A549 (cell line): ENCODE data around the gene ESYT2. TPM values are rescaled to one million over a fixed set of nuclear protein-coding genes. Genes with fewer than 3 reads are reported as not detected.

Experiments
- ATAC-seq, 2 experiments: fragments of 200-7000 bp in 1 of 2; fragments of >200 bp in 1 of 2; cut with Nextera tagmentation in 1 of 2; cut with Tn5 transposase in 1 of 2; 3 replicates each; pipeline versions ENCODE4 v1.8.0 to v1.9.1; 2018 to 2020; ENCODE audit warnings: mild to moderate bottlenecking in 1 of 2, moderate library complexity in 1 of 2
- CTCF ChIA-PET: fragments of 300-600 bp; sonication (Branson Sonifier 250); formaldehyde crosslinking; extraction: SDS; loops from one replicate; lab custom pipeline; 2021; ENCODE audit warnings: antibody characterized with exemption, inconsistent platforms; lab: Yijun Ruan, JAX
- POLR2A ChIA-PET: fragments of 350-600 bp; formaldehyde crosslinking; extraction: SDS; loops from one replicate; lab custom pipeline; 2021; ENCODE audit warnings: antibody characterized with exemption, inconsistent platforms; lab: Yijun Ruan, JAX
- DNase-seq, 2 experiments: peaks; one replicate each; pipeline versions ENCODE4 v3.0.0 to v3.0.0-alpha.2; 2011 to 2016; ENCODE audit warnings: low read depth in 1 of 2, low spot score in 1 of 2
- FAIRE-seq: peaks from 2 replicates; lab custom pipeline; 2011; peaks lifted over from hg19 to GRCh38; lab: Jason Lieb, UNC
- H3K27ac ChIP-seq, 2 experiments: fragments of >200 bp; sonication (Bioruptor Twin); formaldehyde crosslinking; 3 replicates each; pipeline ENCODE4 v1.5.1; 2016 to 2017
- H3K4me1 ChIP-seq: fragments of >200 bp; sonication (Bioruptor Twin); formaldehyde crosslinking; 3 replicates; pipeline ENCODE4 v1.6.1; 2016
- H3K4me2 ChIP-seq: fragments of >200 bp; sonication (Bioruptor Twin); formaldehyde crosslinking; 3 replicates; pipeline ENCODE4 v1.6.1; 2016
- H3K4me3 ChIP-seq: fragments of >200 bp; sonication (Bioruptor Twin); formaldehyde crosslinking; 3 replicates; pipeline ENCODE4 v1.5.1; 2016
- H3K9me3 ChIP-seq: fragments of >200 bp; sonication (Bioruptor Twin); formaldehyde crosslinking; 3 replicates; pipeline ENCODE4 v1.6.1; 2016
- CEBPB ChIP-seq, 2 experiments: fragments of >200 bp in 1 of 2; sonication (Bioruptor Twin) in 1 of 2; formaldehyde crosslinking in 1 of 2; IDR thresholded peaks; 2 replicates each; pipeline ENCODE4 v1.6.1; 2012 to 2016
- EP300 ChIP-seq, 2 experiments: fragments of >200 bp; sonication (Bioruptor Twin); formaldehyde crosslinking; IDR thresholded peaks; 2 replicates in 1 of 2; 3 replicates in 1 of 2; pipeline ENCODE4 v1.6.1; 2016 to 2017
- FOSB ChIP-seq: fragments of 250-450 bp; sonication (Bioruptor Pico); IDR thresholded peaks from 2 replicates; pipeline ENCODE4 v1.5.0; 2020; ENCODE audit warnings: mild to moderate bottlenecking, moderate library complexity
- FOSL2 ChIP-seq, 2 experiments: fragments of 450-650 bp in 1 of 2; fragments of >200 bp in 1 of 2; sonication (Bioruptor Twin) in 1 of 2; formaldehyde crosslinking; IDR thresholded peaks; 2 replicates each; pipeline versions ENCODE4 v1.5.0 to v1.6.1; 2016 to 2020; ENCODE audit warnings: mild to moderate bottlenecking in 1 of 2, moderate library complexity in 1 of 2
- HDAC2 ChIP-seq: fragments of 200-600 bp; sonication (generic); IDR thresholded peaks from 2 replicates; pipeline ENCODE4 v1.6.1; 2016
- HOXB5 ChIP-seq: fragments of 250-450 bp; sonication (Bioruptor Pico); IDR thresholded peaks from 2 replicates; pipeline ENCODE4 v1.5.0; 2020; ENCODE audit warnings: mild to moderate bottlenecking, moderate library complexity
- JUN ChIP-seq, 2 experiments: fragments of >200 bp; sonication (Bioruptor Twin); formaldehyde crosslinking; IDR thresholded peaks; 2 replicates in 1 of 2; 3 replicates in 1 of 2; pipeline ENCODE4 v1.6.1; 2016 to 2017
- JUNB ChIP-seq: fragments of >200 bp; sonication (Bioruptor Twin); formaldehyde crosslinking; IDR thresholded peaks from 2 replicates; pipeline ENCODE4 v1.6.1; 2016
- NFE2L2 ChIP-seq: fragments of 150-350 bp; conservative IDR thresholded peaks from 2 replicates; pipeline ENCODE4 v1.6.1; 2014; ENCODE audit warnings: low read length
- PHF8 ChIP-seq: fragments of 200-600 bp; sonication (generic); IDR thresholded peaks from 2 replicates; pipeline ENCODE4 v1.6.1; 2016; ENCODE audit warnings: low read depth, mild to moderate bottlenecking, antibody characterized with exemption, moderate library complexity, borderline replicate concordance
- RCOR1 ChIP-seq: fragments of 150-350 bp; IDR thresholded peaks from 2 replicates; pipeline ENCODE4 v1.6.1; 2014; ENCODE audit warnings: antibody characterized with exemption, low read length, low read depth
- RFX5 ChIP-seq: fragments of 450-650 bp; IDR thresholded peaks from 2 replicates; pipeline ENCODE4 v1.7.1; 2014; ENCODE audit warnings: antibody characterized with exemption, mild to moderate bottlenecking, moderate library complexity
- SMC3 ChIP-seq: fragments of >200 bp; sonication (Bioruptor Twin); formaldehyde crosslinking; IDR thresholded peaks from 3 replicates; pipeline ENCODE4 v1.6.1; 2018; ENCODE audit warnings: inconsistent platforms
- ZC3H11A ChIP-seq: fragments of 450-650 bp; IDR thresholded peaks from 2 replicates; pipeline ENCODE4 v1.6.1; 2014; ENCODE audit warnings: antibody characterized with exemption, mild to moderate bottlenecking
- ZSCAN20 ChIP-seq: fragments of 250-450 bp; sonication (Bioruptor Pico); IDR thresholded peaks from 2 replicates; pipeline ENCODE4 v1.8.0; 2022; ENCODE audit warnings: mild to moderate bottlenecking, moderate library complexity
- WGBS: methylation state at CpG from one replicate; pipeline ENCODE4 v1.1.6; 2017; ENCODE audit errors: missing lambda C conversion rate; 5-methylcytosine and 5-hydroxymethylcytosine counted together
- polyA plus RNA-seq, 4 experiments: library from polyadenylated mRNA; depleted of rRNA in 3 of 4; stranded (reverse); fragments of >200 nt; fragmentation: RNase III in 1 of 4; extraction: RNeasy Plus Mini Kit Qiagen cat#74134 plus additional on column Dnase treatment in 1 of 4; gene quantifications; 2 replicates in 3 of 4; 3 replicates in 1 of 4; pipeline ENCODE4 v1.2.3, GENCODE V29; 2011 to 2017
- TF ChIP-seq, protein P1 (sequence below): fragments of >200 bp; sonication (Bioruptor Twin); formaldehyde crosslinking; IDR thresholded peaks from 3 replicates; pipeline ENCODE4 v1.6.1; 2016
- TF ChIP-seq, protein P2 (sequence below): IDR thresholded peaks from 2 replicates; pipeline ENCODE4 v1.6.1; 2012
- TF ChIP-seq, protein P3 (sequence below): fragments of 200-600 bp; sonication (generic); IDR thresholded peaks from 2 replicates; pipeline ENCODE4 v1.6.1; 2016; ENCODE audit warnings: antibody characterized with exemption, mild to moderate bottlenecking, moderate library complexity
- TF ChIP-seq, protein P4 (sequence below): IDR thresholded peaks from 2 replicates; pipeline ENCODE4 v1.6.1; 2012; ENCODE audit warnings: low read depth, borderline replicate concordance
- TF ChIP-seq, protein P5 (sequence below): fragments of >200 bp; sonication (Bioruptor Twin); formaldehyde crosslinking; IDR thresholded peaks from 2 replicates; pipeline ENCODE4 v1.6.1; 2016
- TF ChIP-seq, protein P6 (sequence below): fragments of 150-350 bp; IDR thresholded peaks from 2 replicates; pipeline ENCODE4 v1.6.1; 2014; ENCODE audit warnings: low read depth, mild to moderate bottlenecking, low read length

The ESYT2 gene
- polyA plus RNA-seq, 2 of the 4 experiments (the other 2 are of a cell fraction), result 45.8 to 77.0 TPM

DNA sequence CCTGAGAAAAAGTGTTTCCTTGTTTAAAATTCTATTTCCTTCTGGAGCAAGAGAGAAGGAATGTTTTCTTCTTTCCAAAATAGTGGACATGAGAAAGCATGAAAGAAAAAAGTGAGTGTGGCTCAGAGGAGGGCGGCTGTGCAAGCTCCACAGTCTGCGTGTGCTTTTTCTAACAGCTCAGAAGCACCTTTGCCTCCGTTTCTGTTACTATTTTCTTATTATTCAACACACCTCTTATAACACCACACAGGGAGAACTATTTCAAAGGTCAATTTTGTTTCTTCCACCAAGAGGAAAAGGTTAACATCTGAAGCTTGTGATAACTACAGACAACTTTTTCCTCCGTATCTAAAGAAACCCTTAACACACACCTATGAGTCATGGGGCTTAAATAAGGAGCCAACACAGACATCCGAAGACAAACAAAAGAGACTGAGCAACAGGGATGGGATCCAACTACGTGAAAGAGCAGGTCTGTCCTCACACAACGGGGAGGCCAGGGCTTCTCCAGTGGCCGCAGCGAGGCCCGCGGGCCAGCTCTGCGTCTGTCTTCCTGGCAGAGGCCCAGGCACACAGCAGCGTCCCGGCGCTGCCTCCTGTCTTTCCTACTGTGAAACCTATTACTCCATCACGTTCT, 88.5 kb downstream of the ESYT2 start:
- peak overlapping the region; percentile 66 for H3K4me2 ChIP-seq
- peak; percentile 89 to 92 for ATAC-seq
- FAIRE-seq, result peak; percentile 89
- 12% methylated on average over 16 of the region's 16 CpGs for WGBS
- peaks cover 28% of the 10 kb centered on the region for H3K4me1 ChIP-seq
- no peaks in the 10 kb centered on the region for H3K9me3 ChIP-seq
- DNase-seq, result peak; percentile 51 to 80
- peak overlapping the region; percentile 72 to 81 for H3K27ac ChIP-seq
- CTCF ChIA-PET, result interaction anchor here (1.3 to 4.0 kb wide), 5 partner anchors 10 to 67 kb away, joined by 3 to 13 read pairs (median 4); no protein-coding TSS in a partner anchor
- POLR2A ChIA-PET, result interaction anchor here (0.6 to 1.0 kb wide), 4 partner anchors 31 to 101 kb away, joined by 4 to 5 read pairs (median 4); partner anchors contain the start of gene NCAPG2
- TF ChIP-seq JUNB (peak; percentile 66; the same call in 1 of the 2 replicates), ZSCAN20 (CRISPR knock-in tag) (no peak), EP300 (IDR thresholded peaks at IDR 0.05) (no peak), FOSL2 (IDR thresholded peaks at IDR 0.05) (peak; percentile 65; the same call in 1 of the 2 replicates), FOSL2 (CRISPR knock-in tag; IDR thresholded peaks at IDR 0.05) (peak; percentile 86), ZC3H11A (no peak), PHF8 (no peak), CEBPB (IDR thresholded peaks at IDR 0.05) (peak in 1 of 2 experiments; percentile 7; a peak in 1 of 4 replicates)
- TF ChIP-seq, protein P1, sequence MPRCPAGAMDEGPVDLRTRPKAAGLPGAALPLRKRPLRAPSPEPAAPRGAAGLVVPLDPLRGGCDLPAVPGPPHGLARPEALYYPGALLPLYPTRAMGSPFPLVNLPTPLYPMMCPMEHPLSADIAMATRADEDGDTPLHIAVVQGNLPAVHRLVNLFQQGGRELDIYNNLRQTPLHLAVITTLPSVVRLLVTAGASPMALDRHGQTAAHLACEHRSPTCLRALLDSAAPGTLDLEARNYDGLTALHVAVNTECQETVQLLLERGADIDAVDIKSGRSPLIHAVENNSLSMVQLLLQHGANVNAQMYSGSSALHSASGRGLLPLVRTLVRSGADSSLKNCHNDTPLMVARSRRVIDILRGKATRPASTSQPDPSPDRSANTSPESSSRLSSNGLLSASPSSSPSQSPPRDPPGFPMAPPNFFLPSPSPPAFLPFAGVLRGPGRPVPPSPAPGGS, result no peak
- peak overlapping the region; percentile 13; the same call in 1 of the 3 replicates for H3K4me3 ChIP-seq

DNA sequence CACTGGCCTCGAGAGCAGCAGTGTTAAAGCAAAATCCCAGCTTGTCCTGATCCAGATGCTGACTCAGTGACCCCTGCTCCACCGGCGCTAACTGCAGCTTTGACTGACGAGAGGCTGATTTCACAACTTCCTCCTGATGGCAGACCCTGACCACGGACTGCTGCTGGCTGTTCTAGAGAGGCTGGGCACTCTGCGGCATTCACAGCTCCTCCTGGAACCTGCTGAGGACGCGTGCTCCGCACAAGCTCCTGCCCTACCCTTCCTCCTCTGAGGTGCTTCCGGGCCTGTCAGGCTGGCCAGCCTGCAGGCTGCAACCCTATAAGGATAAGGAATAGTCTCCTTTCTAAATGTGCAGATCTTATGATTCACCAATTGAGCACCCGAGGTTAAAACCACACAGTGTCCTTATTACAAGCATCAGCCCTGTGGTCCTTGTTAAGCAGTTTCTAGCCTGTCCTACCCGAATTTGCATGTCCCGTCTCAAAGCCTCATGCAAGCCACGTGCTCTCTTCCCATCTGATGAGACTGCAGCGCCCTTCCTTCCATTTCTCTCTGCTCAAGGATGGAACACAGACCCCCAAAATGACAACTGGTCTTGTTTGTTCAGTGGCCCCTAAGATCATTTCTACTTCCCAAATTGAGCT, 89.2 kb downstream of the ESYT2 start:
- ATAC-seq, result peak; percentile 67 to 71; a peak in 5 of 6 replicates
- H3K4me2 ChIP-seq, result peak overlapping the region; percentile 66
- peak overlapping the region; percentile 13; the same call in 1 of the 3 replicates for H3K4me3 ChIP-seq
- H3K27ac ChIP-seq, result peak overlapping the region; percentile 72 to 81
- peaks cover 28% of the 10 kb centered on the region for H3K4me1 ChIP-seq
- 67% methylated on average over 14 of the region's 15 CpGs for WGBS
- TF ChIP-seq, protein P2, sequence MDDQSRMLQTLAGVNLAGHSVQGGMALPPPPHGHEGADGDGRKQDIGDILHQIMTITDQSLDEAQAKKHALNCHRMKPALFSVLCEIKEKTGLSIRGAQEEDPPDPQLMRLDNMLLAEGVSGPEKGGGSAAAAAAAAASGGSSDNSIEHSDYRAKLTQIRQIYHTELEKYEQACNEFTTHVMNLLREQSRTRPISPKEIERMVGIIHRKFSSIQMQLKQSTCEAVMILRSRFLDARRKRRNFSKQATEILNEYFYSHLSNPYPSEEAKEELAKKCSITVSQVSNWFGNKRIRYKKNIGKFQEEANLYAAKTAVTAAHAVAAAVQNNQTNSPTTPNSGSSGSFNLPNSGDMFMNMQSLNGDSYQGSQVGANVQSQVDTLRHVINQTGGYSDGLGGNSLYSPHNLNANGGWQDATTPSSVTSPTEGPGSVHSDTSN, result no peak
- TF ChIP-seq CEBPB (IDR thresholded peaks at IDR 0.05), result peak in 1 of 2 experiments; percentile 44; a peak in 1 of 4 replicates
- no peak for TF ChIP-seq FOSB (CRISPR knock-in tag)
- no peak for TF ChIP-seq JUN (IDR thresholded peaks at IDR 0.05)
- peak in 1 of 2 experiments; percentile 32 for DNase-seq
- ChIA-PET POLR2A (interaction anchor here (0.6 to 1.0 kb wide), 3 partner anchors 35 to 100 kb away, joined by 4 to 5 read pairs (median 4); partner anchors contain the start of gene NCAPG2), CTCF (interaction anchor here (1.3 to 4.0 kb wide), 5 partner anchors 9 to 68 kb away, joined by 3 to 13 read pairs (median 4); no protein-coding TSS in a partner anchor)
- no peaks in the 10 kb centered on the region for H3K9me3 ChIP-seq
- FAIRE-seq, result no peak

DNA sequence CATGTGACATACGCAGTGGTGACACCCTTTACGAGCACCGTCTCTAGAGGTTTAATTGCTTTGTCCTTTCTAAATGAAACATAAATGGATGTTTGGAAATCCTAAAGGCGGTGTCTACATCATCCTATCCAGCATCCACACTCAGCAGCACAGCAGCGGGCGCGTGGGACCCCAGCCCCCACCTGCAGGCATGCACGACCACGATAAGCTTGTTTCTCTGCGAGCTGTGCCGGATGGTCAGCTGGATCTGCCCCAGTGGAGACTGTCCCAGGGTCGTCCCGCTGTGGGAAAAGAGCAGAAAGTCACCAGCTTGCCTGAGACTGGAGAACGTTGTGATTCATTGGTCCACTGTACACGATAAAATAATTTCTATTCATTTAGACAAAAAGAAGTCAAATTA, 90.5 kb downstream of the ESYT2 start:
- FAIRE-seq (no peak), DNase-seq (no peak)
- 81% methylated on average over 15 of the region's 15 CpGs for WGBS
- TF ChIP-seq, protein P3, sequence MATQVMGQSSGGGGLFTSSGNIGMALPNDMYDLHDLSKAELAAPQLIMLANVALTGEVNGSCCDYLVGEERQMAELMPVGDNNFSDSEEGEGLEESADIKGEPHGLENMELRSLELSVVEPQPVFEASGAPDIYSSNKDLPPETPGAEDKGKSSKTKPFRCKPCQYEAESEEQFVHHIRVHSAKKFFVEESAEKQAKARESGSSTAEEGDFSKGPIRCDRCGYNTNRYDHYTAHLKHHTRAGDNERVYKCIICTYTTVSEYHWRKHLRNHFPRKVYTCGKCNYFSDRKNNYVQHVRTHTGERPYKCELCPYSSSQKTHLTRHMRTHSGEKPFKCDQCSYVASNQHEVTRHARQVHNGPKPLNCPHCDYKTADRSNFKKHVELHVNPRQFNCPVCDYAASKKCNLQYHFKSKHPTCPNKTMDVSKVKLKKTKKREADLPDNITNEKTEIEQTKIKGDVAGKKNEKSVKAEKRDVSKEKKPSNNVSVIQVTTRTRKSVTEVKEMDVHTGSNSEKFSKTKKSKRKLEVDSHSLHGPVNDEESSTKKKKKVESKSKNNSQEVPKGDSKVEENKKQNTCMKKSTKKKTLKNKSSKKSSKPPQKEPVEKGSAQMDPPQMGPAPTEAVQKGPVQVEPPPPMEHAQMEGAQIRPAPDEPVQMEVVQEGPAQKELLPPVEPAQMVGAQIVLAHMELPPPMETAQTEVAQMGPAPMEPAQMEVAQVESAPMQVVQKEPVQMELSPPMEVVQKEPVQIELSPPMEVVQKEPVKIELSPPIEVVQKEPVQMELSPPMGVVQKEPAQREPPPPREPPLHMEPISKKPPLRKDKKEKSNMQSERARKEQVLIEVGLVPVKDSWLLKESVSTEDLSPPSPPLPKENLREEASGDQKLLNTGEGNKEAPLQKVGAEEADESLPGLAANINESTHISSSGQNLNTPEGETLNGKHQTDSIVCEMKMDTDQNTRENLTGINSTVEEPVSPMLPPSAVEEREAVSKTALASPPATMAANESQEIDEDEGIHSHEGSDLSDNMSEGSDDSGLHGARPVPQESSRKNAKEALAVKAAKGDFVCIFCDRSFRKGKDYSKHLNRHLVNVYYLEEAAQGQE, result no peak
- TF ChIP-seq, protein P4, sequence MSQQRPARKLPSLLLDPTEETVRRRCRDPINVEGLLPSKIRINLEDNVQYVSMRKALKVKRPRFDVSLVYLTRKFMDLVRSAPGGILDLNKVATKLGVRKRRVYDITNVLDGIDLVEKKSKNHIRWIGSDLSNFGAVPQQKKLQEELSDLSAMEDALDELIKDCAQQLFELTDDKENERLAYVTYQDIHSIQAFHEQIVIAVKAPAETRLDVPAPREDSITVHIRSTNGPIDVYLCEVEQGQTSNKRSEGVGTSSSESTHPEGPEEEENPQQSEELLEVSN, result no peak
- TF ChIP-seq HDAC2 (no peak), RFX5 (no peak), HOXB5 (CRISPR knock-in tag) (no peak), JUN (IDR thresholded peaks at IDR 0.05) (no peak), PHF8 (no peak), RCOR1 (no peak), EP300 (IDR thresholded peaks at IDR 0.05) (no peak), NFE2L2 (no peak), SMC3 (no peak)
- TF ChIP-seq, protein P5, sequence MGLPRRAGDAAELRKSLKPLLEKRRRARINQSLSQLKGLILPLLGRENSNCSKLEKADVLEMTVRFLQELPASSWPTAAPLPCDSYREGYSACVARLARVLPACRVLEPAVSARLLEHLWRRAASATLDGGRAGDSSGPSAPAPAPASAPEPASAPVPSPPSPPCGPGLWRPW, result no peak
- TF ChIP-seq, protein P6, sequence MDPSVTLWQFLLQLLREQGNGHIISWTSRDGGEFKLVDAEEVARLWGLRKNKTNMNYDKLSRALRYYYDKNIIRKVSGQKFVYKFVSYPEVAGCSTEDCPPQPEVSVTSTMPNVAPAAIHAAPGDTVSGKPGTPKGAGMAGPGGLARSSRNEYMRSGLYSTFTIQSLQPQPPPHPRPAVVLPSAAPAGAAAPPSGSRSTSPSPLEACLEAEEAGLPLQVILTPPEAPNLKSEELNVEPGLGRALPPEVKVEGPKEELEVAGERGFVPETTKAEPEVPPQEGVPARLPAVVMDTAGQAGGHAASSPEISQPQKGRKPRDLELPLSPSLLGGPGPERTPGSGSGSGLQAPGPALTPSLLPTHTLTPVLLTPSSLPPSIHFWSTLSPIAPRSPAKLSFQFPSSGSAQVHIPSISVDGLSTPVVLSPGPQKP, result no peak

More for the DNA sequence above, 90.5 kb downstream of the ESYT2 start:
- H3K27ac ChIP-seq, result 0 out of 6 replicates have a peak overlapping the region, but pooled peaks of 1 of the 2 experiments have one; percentile 8
- ChIA-PET CTCF (no interaction called here), POLR2A (no interaction called here)
- H3K4me1 ChIP-seq, result peaks cover 28% of the 10 kb centered on the region
- no peak overlapping the region for H3K4me3 ChIP-seq
- ATAC-seq, result no peak
- H3K4me2 ChIP-seq, result no peak overlapping the region
- H3K9me3 ChIP-seq, result no peaks in the 10 kb centered on the region
